Colonic mucosa (tissue), 4 donors: ENCODE measurements around the gene GNAL. TPM values are rescaled to one million over a fixed set of nuclear protein-coding genes. Genes with fewer than 3 reads are reported as not detected.
"Not testable (repeated sequence)": the region's sequence is repeated elsewhere in the genome, so short reads cannot be mapped to it uniquely, and the experiment has no call there.

Experiments used
- DNase-seq: peaks from one replicate; pipeline ENCODE4 v3.0.0-alpha.2; 2020
- H3K27ac ChIP-seq: fragments of 200-600 bp; one replicate; pipeline ENCODE4 v1.8.0; 2021
- H3K27me3 ChIP-seq: fragments of 200-600 bp; one replicate; pipeline ENCODE4 v1.8.0; 2021
- H3K36me3 ChIP-seq: fragments of 200-600 bp; one replicate; pipeline ENCODE4 v1.8.0; 2021
- H3K4me1 ChIP-seq: fragments of 200-600 bp; one replicate; pipeline ENCODE4 v1.8.0; 2021; ENCODE audit warnings: mild to moderate bottlenecking
- H3K4me3 ChIP-seq: fragments of 200-600 bp; one replicate; pipeline ENCODE4 v1.8.0; 2021
- H3K9ac ChIP-seq, 2 donors: one replicate each; pipeline ENCODE4 v1.7.0; 2013; ENCODE audit warnings: control low read depth in 2 of 2, low read depth in 2 of 2, low read length in 2 of 2
- H3K9me3 ChIP-seq: fragments of 200-600 bp; one replicate; pipeline ENCODE4 v1.8.0; 2021
- intact Hi-C: fragments of 100-400 bp; cut with DNase I; formaldehyde crosslinking; loops from one replicate; pipeline ENCODE4 v1.14.1; 2022
- total RNA-seq, 2 donors: library from RNA; stranded (reverse); fragmentation: NEBNext Ultra II Directional in 1 of 2; extraction: Animal tissue kit (Norgen Biotek cat#: 25700) in 1 of 2; gene quantifications; one replicate each; pipeline ENCODE4 v1.2.1, GENCODE V29; 2021
- TF ChIP-seq, protein P1 (sequence below): fragments of 200-600 bp; IDR thresholded peaks from one replicate; pipeline ENCODE4 v1.8.0; 2022; ENCODE audit warnings: antibody characterized with exemption, mild to moderate bottlenecking
- donor health status: healthy.
- donor health status: DM: no; HTN: no; CAD: no.
- donor health status: DM: no; HTN: no; CAD: no.

Gene GNAL
- total RNA-seq, 2 donors from 2014 or later = 2.0 to 2.6 TPM

DNA sequence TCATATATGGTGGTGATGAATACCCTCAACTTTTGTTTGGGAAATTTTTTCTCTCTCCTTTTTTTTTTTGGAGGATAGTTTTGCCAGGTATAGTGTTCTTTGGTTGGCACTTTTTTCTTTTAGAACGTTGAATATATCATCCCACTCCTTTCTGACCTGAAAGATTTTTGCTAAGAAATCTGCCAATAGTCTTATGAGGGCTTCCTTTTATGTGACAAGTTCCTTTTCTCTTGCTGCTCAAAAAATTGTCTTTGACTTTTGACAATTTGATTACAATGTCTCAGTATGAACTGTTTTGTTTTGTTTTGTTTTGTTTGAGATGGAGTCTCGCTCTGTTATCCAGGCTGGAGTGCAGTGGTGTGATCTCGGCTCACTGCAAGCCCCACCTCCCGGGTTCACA is 21.5 kb downstream of the GNAL start:
- Histone ChIP-seq H3K4me1 (no peaks in the 10 kb centered on the region), H3K9me3 (no peaks in the 10 kb centered on the region), H3K36me3 (no peaks in the 10 kb centered on the region), H3K27me3 (no peaks in the 10 kb centered on the region), H3K4me3 (no peak overlapping the region), H3K27ac (no peak overlapping the region), H3K9ac (no peak overlapping the region)
- TF ChIP-seq, protein P1, sequence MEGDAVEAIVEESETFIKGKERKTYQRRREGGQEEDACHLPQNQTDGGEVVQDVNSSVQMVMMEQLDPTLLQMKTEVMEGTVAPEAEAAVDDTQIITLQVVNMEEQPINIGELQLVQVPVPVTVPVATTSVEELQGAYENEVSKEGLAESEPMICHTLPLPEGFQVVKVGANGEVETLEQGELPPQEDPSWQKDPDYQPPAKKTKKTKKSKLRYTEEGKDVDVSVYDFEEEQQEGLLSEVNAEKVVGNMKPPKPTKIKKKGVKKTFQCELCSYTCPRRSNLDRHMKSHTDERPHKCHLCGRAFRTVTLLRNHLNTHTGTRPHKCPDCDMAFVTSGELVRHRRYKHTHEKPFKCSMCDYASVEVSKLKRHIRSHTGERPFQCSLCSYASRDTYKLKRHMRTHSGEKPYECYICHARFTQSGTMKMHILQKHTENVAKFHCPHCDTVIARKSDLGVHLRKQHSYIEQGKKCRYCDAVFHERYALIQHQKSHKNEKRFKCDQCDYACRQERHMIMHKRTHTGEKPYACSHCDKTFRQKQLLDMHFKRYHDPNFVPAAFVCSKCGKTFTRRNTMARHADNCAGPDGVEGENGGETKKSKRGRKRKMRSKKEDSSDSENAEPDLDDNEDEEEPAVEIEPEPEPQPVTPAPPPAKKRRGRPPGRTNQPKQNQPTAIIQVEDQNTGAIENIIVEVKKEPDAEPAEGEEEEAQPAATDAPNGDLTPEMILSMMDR = no peak
- intact Hi-C loops = no loop called here
- no peak for DNase-seq

DNA sequence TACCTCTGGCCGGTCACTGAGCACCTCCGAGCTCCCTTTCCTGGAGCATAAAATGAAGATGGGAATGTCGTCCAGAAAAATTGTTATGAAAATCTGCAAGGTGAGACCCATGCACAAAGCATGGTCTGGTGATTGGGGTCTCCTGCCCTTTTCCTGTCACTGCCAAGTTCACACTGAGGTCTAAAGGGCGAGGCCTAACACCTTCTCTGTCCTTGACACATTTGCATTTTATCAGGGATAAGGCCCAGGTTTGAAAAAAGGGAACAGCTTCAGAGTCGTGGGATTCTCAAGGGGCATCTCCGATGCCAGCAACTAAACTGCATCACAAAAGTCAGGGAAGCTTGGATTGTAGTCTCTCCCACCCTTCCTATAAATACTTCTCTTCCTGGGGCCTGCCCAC is 24.7 kb downstream of the GNAL start:
- H3K9me3 ChIP-seq = no peaks in the 10 kb centered on the region
- TF ChIP-seq, protein P1 = no peak
- H3K36me3 ChIP-seq = no peaks in the 10 kb centered on the region

DNA sequence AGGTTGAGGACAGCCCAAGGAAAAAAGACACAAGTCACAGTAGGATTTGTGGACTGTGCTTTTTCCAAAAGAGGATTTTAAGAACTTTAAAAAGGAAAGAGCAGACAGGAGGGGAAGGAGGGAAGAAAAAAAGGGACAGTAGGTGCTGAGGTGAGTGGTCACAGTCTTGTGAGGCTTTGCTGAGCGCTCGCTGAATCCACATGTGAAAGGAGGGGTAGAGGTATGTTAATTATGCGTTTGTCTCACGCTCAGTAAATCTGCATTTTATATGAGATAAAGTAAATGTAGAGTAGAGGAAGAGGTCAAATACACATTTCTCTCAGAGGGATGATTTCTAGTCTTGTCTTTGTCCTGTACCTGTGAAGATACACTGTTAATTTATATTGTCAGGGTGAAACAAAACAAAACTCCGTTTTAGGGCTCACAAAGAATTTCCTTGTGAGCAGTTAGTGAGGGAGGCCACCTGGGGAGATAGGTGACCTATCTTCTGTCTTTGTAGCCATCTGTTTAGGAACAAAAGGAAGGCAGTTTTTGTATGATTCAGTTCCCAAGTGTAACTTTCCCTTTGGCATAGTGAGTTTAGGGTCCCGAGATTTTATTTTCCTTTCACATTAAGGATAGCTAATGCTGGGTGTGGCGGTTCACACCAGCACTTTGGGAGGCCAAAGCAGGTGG is 25.3 kb downstream of the GNAL start:
- Histone ChIP-seq H3K9me3 (no peaks in the 10 kb centered on the region), H3K4me1 (no peaks in the 10 kb centered on the region), H3K27ac (no peak overlapping the region), H3K4me3 (no peak overlapping the region), H3K9ac (no peak overlapping the region), H3K36me3 (no peaks in the 10 kb centered on the region), H3K27me3 (no peaks in the 10 kb centered on the region)
- TF ChIP-seq, protein P1 = no peak
- intact Hi-C loops = no loop called here
- no peak for DNase-seq

More for the DNA sequence above, 24.7 kb downstream of the GNAL start:
- H3K27ac ChIP-seq = no peak overlapping the region
- intact Hi-C loops = no loop called here
- H3K27me3 ChIP-seq = no peaks in the 10 kb centered on the region
- H3K4me3 ChIP-seq = no peak overlapping the region
- no peaks in the 10 kb centered on the region for H3K4me1 ChIP-seq
- H3K9ac ChIP-seq = no peak overlapping the region
- DNase-seq = no peak

DNA sequence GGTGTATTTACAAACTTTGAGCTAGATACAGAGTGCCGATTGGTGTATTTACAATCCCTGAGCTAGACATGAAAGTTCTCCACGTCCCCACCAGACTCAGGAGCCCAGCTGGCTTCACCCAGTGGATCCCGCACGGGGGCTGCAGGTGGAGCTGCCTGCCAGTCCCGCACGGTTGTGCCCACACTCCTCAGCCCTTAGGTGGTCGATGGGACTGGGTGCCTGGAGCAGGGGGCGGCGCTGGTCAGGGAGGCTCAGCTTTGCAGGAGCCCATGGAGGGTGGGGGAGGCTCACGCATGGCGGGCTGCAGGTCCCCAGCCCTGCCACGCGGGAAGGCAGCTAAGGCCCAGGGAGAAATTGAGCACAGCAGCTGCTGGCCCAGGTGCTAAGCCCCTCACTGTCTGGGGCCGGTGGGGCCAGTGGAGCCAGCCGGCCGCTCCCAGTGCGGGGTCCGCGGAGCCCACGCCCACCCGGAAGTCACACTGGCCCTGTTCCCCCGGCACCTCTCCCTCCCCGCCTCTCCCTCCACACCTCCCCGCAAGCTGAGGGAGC is 27.8 kb downstream of the GNAL start:
- H3K27me3 ChIP-seq, H3K36me3 ChIP-seq, DNase-seq, H3K9me3 ChIP-seq, H3K9ac ChIP-seq, H3K27ac ChIP-seq, intact Hi-C loops, H3K4me3 ChIP-seq, H3K4me1 ChIP-seq: not testable (repeated sequence)

DNA sequence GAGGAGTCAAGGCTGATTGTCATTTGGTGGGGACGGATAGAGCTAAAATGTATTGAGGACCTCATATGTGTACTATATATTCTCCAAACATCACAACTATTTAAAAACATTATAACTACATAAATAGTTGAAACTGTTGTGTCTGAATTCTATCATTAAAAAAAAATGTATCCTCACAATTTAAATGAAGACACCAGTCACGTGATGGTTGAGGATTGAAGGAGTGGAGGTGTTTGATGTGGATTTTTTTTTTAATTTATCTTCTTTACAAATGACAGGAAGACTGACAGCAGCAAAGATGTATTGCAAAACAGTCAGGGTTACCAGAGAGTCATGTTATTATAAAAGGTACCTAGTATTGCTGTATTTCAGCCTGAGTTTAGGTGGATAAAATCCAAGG is 30.0 kb downstream of the GNAL start:
- Histone ChIP-seq H3K4me1 (no peaks in the 10 kb centered on the region), H3K9ac (no peak overlapping the region), H3K9me3 (no peaks in the 10 kb centered on the region), H3K27ac (no peak overlapping the region), H3K36me3 (no peaks in the 10 kb centered on the region), H3K27me3 (no peaks in the 10 kb centered on the region), H3K4me3 (no peak overlapping the region)
- TF ChIP-seq, protein P1 = no peak
- intact Hi-C loops = no loop called here
- no peak for DNase-seq

DNA sequence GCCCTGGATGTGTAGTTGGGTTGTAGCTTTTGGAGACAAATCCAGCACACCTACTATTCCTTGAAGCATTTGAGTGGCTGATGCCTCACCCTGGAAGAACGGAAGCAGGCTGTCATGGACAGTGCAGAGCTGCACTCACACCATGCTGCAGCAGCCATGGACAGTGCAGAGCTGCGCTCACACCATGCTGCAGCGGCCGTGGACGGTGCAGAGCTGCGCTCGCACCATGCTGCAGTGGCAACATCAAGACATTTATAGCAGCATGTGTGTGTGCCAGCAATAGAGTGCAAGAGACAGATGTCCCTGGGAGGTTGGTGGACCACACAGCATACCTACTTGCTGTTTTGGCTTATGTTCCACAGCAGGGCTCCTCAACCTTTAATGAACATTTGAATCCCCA is 30.6 kb downstream of the GNAL start:
- intact Hi-C loops = loop anchor here (10.0 kb wide), 1 partner anchor 65 kb away; no protein-coding TSS in a partner anchor
- H3K36me3 ChIP-seq = no peaks in the 10 kb centered on the region

More for the DNA sequence above, 30.6 kb downstream of the GNAL start:
- Histone ChIP-seq H3K4me1 (no peaks in the 10 kb centered on the region), H3K4me3 (no peak overlapping the region), H3K9ac (no peak overlapping the region), H3K27ac (no peak overlapping the region), H3K27me3 (no peaks in the 10 kb centered on the region), H3K9me3 (no peaks in the 10 kb centered on the region)
- TF ChIP-seq, protein P1 = no peak
- no peak for DNase-seq
